Dermis microvascular lymphatic vessel endothelial cell (primary cell): Measurements from ENCODE around the gene MALRD1. TPM values are rescaled to one million over a fixed set of nuclear protein-coding genes. Genes with fewer than 3 reads are reported as not detected.
"Not testable (repeated sequence)": the region's sequence is repeated elsewhere in the genome, so short reads cannot be mapped to it uniquely, and the experiment has no call there.

Source experiments
- DNase-seq, 2 donors: peaks; one replicate each; pipeline versions ENCODE4 v3.0.0 to v3.0.0-alpha.2; 2010; ENCODE audit warnings: low read depth in 2 of 2
- total RNA-seq: library from RNA; depleted of rRNA; stranded (reverse); fragments of >200 nt; gene quantifications from 2 replicates; pipeline ENCODE4 v1.2.1, GENCODE V29; 2014

The MALRD1 gene
- total RNA-seq, 1 donor from 2014 or later: not detected

GRCh38 chr10:19706904-19707303 is 658.3 kb downstream of the MALRD1 start:
- no peak for DNase-seq

DNA sequence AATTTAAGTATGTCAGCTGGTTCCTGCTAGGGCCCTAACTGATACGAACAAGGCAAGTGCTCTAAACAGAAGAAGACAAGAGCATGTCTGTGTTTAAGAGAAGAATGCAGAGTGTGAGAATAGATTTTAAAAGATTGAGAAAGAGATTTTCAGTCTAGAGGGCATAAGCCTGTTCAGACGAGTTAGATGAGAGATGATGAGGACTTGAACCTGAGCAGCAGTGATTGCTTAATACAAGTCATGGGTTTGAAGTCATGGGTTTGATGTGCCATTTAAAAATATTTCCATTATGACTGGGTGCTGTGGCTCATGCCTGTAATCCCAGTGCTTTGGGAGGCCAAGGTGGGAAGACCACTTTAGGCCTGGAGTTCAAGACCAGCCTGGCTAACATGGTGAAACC is 658.8 kb downstream of the MALRD1 start:
- no peak for DNase-seq

DNA sequence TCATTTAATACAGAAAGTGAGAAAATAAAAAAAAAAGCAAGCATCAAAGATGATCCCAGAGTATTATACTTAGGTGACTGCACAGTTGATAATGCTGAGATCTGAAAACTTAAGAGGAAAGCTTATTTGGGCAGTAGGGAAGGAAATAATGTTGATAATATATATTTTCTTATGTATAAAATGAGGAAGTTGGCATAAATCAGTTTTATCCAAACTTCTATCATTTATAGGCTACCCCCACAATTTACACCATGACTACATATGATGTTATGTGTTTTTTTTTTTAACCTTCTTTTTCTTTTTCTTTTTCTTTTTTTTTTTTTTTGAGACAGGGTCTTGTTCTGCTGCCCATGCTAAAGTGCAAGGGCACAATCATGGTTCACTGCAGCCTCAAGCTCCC is 659.4 kb downstream of the MALRD1 start:
- DNase-seq: no peak

GRCh38 chr10:19710600-19710999 is 662.0 kb downstream of the MALRD1 start:
- no peak for DNase-seq

- no peak for DNase-seq
Measured at GRCh38 chr10:19713159-19713558, 664.6 kb downstream of the MALRD1 start.

DNA sequence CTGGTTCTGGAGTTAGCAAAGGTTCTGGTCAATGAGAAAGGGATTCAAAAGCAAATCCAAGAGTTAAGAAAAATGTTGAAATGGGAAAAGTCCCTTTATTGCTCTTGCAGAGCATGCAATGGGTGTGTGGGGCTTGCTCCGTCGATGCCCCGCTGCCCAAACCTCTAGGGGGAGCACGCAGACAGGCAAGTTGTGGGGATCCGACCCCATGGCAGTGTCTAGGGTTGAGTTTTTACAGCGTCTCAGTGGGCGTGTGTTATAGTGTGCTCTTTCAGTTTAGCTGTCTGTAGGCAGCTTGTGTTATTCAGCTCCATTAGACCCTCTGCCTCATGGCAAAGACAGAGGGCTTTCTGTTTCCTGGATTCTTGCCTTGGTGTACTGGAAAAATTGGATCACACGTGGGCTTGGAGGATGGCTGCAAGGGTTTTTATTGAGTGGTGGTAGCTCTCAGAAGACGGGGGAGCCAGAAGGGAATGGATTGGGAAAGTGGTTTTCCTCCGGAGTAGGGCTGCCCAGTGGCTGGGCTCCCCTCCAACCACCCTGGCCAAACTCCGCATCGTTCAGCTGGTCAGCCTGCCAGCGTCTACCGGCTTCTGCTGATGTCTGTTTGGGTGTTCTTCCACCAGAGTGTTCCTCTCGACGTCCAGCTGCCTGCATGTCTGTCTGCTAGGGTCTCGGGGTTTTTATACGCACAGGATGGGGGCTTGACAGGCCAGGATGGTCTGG is 665.4 kb downstream of the MALRD1 start:
- no peak for DNase-seq

GRCh38 chr10:19719284-19719683 is 670.7 kb downstream of the MALRD1 start:
- no peak for DNase-seq

DNA sequence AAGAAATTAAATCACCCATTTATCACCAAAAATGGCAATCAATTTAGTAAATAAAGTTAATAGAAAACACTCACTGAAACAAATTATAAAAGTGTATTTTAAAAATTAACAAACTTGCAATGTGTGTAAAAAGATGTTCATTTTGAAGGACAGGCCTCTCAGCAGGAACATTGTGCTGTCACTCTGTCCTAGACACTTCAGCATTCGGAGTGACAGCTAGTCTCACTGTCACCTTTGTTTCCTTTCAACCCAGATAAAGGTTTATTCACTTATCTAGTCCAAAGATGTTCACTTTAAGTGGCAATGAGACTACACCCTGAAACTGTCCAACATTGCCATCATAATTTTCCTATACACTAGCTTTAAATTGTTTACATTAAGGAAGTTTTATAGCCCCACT is 675.7 kb downstream of the MALRD1 start:
- DNase-seq: no peak

DNA sequence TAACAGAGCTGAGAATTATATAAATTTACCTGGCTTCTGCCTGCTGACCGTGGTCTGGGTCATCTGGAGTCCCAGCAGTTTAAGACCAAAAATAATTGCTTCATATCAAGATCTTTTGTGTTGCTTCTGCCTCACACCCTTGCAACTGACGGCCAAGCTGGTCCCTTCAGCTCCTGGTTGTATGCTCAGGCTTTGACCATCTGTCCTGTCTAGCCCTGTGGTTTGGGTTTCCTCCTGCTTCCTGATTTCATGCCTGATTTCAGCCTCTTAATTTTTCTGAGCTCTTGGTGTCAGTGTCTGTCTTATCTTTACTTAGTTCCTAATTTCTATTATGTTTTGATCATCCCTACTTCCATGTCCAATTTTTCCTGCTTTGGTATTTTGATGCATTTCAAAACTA is 679.8 kb downstream of the MALRD1 start:
- DNase-seq: no peak

GRCh38 chr10:19728964-19729363 is 680.4 kb downstream of the MALRD1 start:
- DNase-seq: no peak

GRCh38 chr10:19730167-19730906 is 681.7 kb downstream of the MALRD1 start:
- DNase-seq: no peak

- no peak for DNase-seq
Measured at GRCh38 chr10:19730907-19731217, 682.3 kb downstream of the MALRD1 start.

- DNase-seq: no peak
Measured at GRCh38 chr10:19731560-19731959, 683.0 kb downstream of the MALRD1 start.

DNA sequence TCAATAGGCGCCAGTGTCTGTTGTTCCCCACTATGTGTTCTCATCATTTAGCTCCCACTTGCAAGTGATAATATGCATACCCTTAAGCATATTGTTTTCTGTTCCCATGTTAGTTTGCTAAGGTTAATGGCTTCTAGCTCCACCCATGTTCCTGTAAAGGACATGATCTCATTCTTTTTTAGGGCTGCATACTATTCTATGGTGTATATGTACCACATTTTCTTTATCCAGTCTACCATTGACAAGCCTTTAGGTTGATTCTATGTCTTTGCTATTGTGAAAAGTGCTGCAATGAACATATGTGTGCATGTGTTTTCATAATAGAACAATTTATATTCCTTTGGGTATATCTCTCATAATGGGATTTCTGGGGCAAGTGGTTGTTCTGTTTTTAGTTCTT is 689.8 kb downstream of the MALRD1 start:
- DNase-seq: no peak

GRCh38 chr10:19739232-19739631 is 690.6 kb downstream of the MALRD1 start:
- DNase-seq: not testable (repeated sequence)

DNA sequence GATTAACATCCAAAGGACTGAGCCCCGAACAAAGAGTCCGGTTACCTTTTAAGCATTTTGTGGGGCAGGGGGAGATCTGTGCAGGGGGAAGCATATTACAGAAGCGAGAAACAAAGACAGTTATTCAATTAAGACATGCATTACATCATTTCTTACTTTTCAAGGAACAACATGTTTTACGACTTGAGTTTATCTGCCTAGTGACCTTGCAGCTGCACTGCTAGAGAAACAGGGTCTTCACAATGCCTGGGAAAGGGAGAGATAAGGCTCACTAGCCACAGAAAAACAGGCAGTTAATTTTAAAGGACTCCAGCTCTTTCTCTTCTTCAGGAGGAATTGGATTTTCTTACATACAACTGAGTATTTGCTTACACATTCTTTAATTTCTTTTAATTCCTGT is 693.5 kb downstream of the MALRD1 start:
- not testable (repeated sequence) for DNase-seq

- DNase-seq: no peak
Measured at GRCh38 chr10:19745672-19746071, 697.1 kb downstream of the MALRD1 start.

GRCh38 chr10:19749185-19749729 is 700.7 kb downstream of the MALRD1 start:
- no peak for DNase-seq

GRCh38 chr10:19750972-19751371 is 702.4 kb downstream of the MALRD1 start:
- no peak for DNase-seq

- no peak for DNase-seq
Measured at GRCh38 chr10:19756919-19757318, 708.3 kb downstream of the MALRD1 start.

DNA sequence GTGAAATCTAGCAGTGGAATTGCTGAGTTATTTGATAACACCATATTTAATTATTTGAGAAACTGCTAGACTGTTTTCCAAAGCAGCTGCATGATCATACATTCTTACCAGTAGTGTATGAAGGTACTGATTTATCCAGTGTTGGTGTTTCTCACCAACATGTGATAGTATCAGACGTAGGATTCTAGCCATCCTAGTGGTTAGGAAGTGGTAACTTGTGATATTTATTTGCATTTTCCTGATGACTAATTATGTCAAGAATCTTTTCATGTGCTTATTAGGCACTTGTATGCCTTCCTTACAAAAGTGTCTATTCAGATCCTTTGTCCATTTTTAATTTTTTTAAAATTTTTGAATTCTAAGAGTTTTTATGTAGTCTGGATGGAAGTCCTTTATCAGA is 713.4 kb downstream of the MALRD1 start:
- no peak for DNase-seq

DNA sequence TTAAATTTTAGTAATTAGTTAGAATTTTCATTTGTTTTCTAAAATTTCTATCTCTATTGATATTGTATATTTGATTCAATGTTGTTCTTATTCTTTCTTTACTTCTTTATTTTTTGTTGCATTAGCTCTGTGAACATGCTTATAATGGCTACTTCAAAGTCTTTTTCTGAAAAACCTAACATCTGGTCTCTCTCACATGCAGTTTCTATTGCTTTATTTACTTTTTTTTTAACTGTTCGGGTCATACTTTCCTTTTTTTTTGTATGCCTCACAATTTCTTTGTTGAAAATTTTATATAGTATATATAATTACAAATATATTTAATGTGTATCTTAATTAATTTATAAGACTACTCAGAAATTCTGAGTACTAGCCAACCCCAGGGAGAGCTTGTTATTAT is 715.5 kb downstream of the MALRD1 start:
- DNase-seq: no peak

DNA sequence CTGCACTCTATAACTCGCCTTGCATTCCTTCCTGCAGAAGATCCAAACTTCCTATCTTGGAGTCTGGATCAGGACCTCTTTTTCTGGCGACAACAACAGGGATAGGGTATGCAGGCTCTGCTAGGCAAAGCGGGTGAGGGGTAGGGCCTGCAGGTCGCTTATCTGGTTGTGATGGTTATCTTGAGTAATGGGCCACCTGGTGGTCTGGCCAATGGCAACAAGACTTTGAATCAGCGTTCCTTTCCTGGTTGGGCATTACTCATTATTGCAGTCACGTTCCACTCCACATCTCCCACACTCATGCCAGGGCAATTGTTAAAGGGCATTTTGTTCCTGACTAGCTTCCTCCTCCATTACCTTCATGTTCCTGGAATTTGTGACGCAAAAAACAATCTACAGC is 719.3 kb downstream of the MALRD1 start:
- no peak for DNase-seq
